GM08714 (cell line): ENCODE results near the gene CMTM1.

Experiments
- H3K4me3 ChIP-seq: fragments of 200-500 bp; sonication (Bioruptor generic); 2 replicates; pipeline ENCODE4 v1.5.1; 2014; ENCODE audit warnings: mild to moderate bottlenecking, low read length, inconsistent platforms
- ZNF274 ChIP-seq: IDR thresholded peaks from 2 replicates; pipeline ENCODE4 v1.6.1; 2012; ENCODE audit warnings: mild to moderate bottlenecking, low read depth, low read length

The CMTM1 gene

DNA sequence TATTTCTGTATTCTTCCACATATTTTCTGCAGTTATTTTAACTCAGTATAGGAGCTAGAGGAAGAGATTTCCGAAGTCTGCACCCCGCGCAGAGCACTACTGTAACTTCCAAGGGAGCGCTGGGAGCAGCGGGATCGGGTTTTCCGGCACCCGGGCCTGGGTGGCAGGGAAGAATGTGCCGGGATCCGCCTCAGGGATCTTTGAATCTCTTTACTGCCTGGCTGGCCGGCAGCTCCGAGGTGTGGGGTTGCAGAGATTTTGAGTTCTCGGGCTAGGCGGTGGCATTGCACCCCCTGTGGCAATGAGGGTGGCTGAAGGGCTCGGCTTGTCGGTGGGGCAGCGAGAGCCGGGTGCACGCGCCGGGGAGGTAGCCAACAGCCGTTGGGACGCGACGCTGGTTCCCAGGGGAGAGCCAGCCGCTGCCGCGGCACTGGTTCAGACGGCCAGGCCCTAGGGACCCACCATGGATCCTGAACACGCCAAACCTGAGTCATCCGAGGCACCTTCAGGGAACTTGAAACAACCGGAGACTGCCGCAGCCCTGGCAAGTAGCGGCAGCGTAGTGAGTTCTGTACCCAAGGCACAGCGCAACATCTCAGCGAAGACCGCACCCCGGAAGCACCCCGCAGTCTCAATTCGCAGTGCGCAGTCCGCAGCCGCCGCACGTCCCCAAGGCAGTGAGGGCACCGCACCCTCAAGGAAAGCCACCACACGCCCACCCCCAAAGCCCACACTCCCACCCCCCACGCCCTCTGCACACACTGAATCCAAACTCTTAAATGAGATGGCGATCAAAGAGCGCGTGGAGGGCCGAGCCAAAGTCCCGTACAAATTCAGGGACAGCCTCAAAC, at the start of gene CMTM1:
CMTM1 (plus strand) TSS at position 389 of the 851 bp plus-strand sequence; CDS start at position 464, 75 bp downstream.
- no peak for TF ChIP-seq ZNF274
- no peak within 1 kb of the TSS for H3K4me3 ChIP-seq

GRCh38 chr16:66516509-66516807, 49.8 kb upstream of the CMTM1 start:
- no peak for TF ChIP-seq ZNF274
- no peak overlapping the region for H3K4me3 ChIP-seq

GRCh38 chr16:66516808-66517585, 49.2 kb upstream of the CMTM1 start:
- TF ChIP-seq ZNF274: no peak
- H3K4me3 ChIP-seq: peak overlapping the region; percentile 4; the same call in 1 of the 2 replicates

GRCh38 chr16:66517586-66518263, 48.5 kb upstream of the CMTM1 start:
- H3K4me3 ChIP-seq: peak overlapping the region; percentile 4; the same call in 1 of the 2 replicates
- no peak for TF ChIP-seq ZNF274

GRCh38 chr16:66519482-66520373, 46.5 kb upstream of the CMTM1 start:
- no peak overlapping the region for H3K4me3 ChIP-seq
- TF ChIP-seq ZNF274: no peak

GRCh38 chr16:66520406-66521170, 45.7 kb upstream of the CMTM1 start:
- no peak for TF ChIP-seq ZNF274

GRCh38 chr16:66521252-66521713, 45.0 kb upstream of the CMTM1 start:
- no peak for TF ChIP-seq ZNF274
- H3K4me3 ChIP-seq: no peak overlapping the region; the same call in 1 of the 2 replicates

More at GRCh38 chr16:66520406-66521170, 45.7 kb upstream of the CMTM1 start:
- no peak overlapping the region for H3K4me3 ChIP-seq

- no peak for TF ChIP-seq ZNF274
- no peak overlapping the region; the same call in 1 of the 2 replicates for H3K4me3 ChIP-seq
These were observed 44.1 kb upstream of the CMTM1 start for GRCh38 chr16:66521951-66522771.

DNA sequence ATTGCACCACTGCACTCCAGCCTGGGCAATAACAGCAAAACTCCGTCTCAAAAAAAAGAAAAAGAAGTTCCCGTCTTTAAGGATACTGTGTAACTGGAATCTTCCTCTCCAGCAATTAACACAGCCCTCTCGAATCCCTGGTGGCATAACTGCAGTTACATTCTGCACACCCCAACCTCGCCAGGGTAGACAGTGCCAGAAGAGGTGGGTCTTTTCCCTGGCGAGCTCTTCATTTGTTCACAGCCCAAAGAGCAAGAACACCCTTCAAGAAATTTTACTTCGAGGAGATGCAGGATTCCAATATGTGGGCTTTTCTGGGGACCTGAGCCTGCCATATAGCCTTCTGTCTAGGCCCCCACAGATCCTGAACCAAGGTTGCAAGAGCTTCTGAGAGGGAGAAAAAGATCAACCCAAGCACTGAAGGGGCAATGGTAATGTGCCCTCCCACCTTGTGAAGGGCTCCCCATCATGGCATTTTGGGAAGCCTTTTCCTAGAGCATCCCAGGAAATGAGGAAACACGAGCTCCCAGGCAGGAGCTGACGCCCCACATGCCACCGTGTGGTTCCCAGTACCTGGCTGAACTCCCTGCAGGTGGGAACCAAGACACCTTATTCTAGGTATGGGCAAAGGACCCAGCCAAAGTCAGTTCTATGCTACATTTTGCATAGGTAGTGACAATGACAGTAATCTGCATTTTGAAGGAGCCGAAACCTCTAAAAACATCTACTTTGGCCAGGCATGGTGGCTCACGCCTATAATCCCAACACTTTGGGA, 43.2 kb upstream of the CMTM1 start:
- no peak for TF ChIP-seq ZNF274
- H3K4me3 ChIP-seq: no peak overlapping the region; the same call in 1 of the 2 replicates

DNA sequence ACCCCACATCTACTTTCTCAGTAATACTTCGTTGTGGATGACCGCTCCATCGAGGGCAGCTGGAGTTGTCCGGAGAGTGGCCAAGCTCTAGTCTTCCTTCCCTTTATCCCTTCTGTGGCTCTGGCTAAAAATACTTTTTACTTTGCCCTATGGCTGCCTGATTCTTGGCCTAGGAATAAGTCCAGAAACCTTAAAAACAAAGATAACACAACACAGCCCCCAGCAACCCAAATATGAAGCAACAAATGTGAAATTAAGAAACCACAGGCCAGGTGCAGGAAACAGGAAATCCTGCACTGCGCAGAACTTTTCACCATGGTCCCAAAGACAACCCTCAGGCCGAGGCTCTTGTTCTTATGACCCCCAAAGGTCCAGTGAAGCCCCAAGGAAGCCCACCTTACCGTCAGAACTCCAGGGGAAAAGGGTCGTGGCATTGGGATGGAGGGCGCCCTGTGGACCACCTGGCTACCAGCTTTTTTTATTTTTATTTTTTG, 42.3 kb upstream of the CMTM1 start:
- H3K4me3 ChIP-seq: peak overlapping the region; percentile 9; the same call in 1 of the 2 replicates
- no peak for TF ChIP-seq ZNF274

GRCh38 chr16:66524601-66525164, 41.6 kb upstream of the CMTM1 start:
- TF ChIP-seq ZNF274: no peak
- H3K4me3 ChIP-seq: no peak overlapping the region; the same call in 1 of the 2 replicates
